ENCODE results near the gene CCNY.
"Not testable (repeated sequence)": the region's sequence is repeated elsewhere in the genome, so short reads cannot be mapped to it uniquely, and the experiment has no call there.

The CCNY gene

GRCh38 chr10:35399414-35400009, 63.2 kb downstream of the CCNY start:
- no peak overlapping the region for H3K4me3 ChIP-seq (ENCODE audit: insufficient read depth, low read depth, low read length)
- H3K27me3 ChIP-seq (ENCODE audit: control insufficient read depth, insufficient read depth, low read length, poor library complexity, severe bottlenecking) = no peaks in the 10 kb centered on the region
- no peaks in the 10 kb centered on the region for H3K9me3 ChIP-seq (ENCODE audit: control insufficient read depth, low read length)
- peaks cover 26% of the 10 kb centered on the region for H3K4me1 ChIP-seq (ENCODE audit: control insufficient read depth, insufficient read depth, low read length)
- H3K27ac ChIP-seq (ENCODE audit: insufficient read depth, low read depth, low read length, poor library complexity, severe bottlenecking) = no peak overlapping the region
- H3K36me3 ChIP-seq (ENCODE audit: control insufficient read depth, insufficient read depth, low read length) = no peaks in the 10 kb centered on the region
- WGBS, 2 experiments = 90 to 96% methylated on average over 5 to 6 of the region's 6 CpGs

GRCh38 chr10:35400595-35401268, 64.4 kb downstream of the CCNY start:
- Histone ChIP-seq H3K4me3 (ENCODE audit: insufficient read depth, low read depth, low read length) (no peak overlapping the region), H3K9me3 (ENCODE audit: control insufficient read depth, low read length) (no peaks in the 10 kb centered on the region), H3K36me3 (ENCODE audit: control insufficient read depth, insufficient read depth, low read length) (no peaks in the 10 kb centered on the region), H3K4me1 (ENCODE audit: control insufficient read depth, insufficient read depth, low read length) (peaks cover 15% of the 10 kb centered on the region), H3K27ac (ENCODE audit: insufficient read depth, low read depth, low read length, poor library complexity, severe bottlenecking) (no peak overlapping the region), H3K27me3 (ENCODE audit: control insufficient read depth, insufficient read depth, low read length, poor library complexity, severe bottlenecking) (no peaks in the 10 kb centered on the region)
- 92% methylated on average over 8 of the region's 8 CpGs for WGBS, 2 experiments

DNA sequence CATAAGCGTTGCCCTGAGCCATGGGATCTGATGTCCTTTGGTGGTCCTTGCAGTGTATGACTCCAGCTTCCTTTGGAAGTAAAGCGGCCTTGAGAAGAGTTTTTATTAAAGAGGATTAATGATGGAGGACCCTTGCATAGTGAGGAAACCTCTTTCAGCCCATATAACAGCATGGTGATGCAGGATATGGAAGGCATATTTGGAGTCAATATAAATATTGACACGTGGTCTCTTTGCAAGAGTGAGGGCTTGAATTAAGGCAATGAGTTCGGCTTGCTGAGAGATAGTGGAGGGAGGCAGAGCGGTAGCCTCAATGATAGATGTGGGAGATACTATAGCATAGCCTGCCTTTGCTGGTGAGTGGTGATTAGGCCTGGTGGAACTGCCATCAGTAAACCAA, 67.2 kb downstream of the CCNY start:
- H3K9me3 ChIP-seq (ENCODE audit: control insufficient read depth, low read length); H3K27ac ChIP-seq (ENCODE audit: insufficient read depth, low read depth, low read length, poor library complexity, severe bottlenecking); H3K27me3 ChIP-seq (ENCODE audit: control insufficient read depth, insufficient read depth, low read length, poor library complexity, severe bottlenecking); H3K36me3 ChIP-seq (ENCODE audit: control insufficient read depth, insufficient read depth, low read length); H3K4me1 ChIP-seq (ENCODE audit: control insufficient read depth, insufficient read depth, low read length); H3K4me3 ChIP-seq (ENCODE audit: insufficient read depth, low read depth, low read length): not testable (repeated sequence)
- WGBS, 2 experiments = 95 to 96% methylated on average over 5 of the region's 5 CpGs

DNA sequence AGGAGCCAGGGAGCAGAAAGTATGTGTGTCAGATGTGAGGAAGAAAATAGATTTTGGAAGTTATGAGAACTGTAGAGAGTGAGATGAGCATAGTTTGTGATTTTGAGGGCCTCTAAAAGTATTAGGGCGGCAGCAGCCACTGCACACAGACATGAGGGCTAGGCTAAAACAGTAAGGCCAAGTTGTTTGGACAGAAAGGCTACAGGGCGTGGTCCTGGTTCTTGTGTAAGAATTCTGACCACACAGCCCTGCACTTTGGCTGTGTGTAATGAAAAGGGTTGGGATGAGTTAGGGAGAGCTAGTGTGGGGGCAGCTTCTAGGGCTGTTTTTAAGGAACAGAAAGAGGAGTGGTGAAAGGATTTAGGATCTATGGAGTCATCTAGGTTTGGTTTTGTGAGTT, 67.8 kb downstream of the CCNY start:
- not testable (repeated sequence) for H3K4me3 ChIP-seq (ENCODE audit: insufficient read depth, low read depth, low read length); H3K27ac ChIP-seq (ENCODE audit: insufficient read depth, low read depth, low read length, poor library complexity, severe bottlenecking); H3K9me3 ChIP-seq (ENCODE audit: control insufficient read depth, low read length); H3K27me3 ChIP-seq (ENCODE audit: control insufficient read depth, insufficient read depth, low read length, poor library complexity, severe bottlenecking); H3K4me1 ChIP-seq (ENCODE audit: control insufficient read depth, insufficient read depth, low read length); H3K36me3 ChIP-seq (ENCODE audit: control insufficient read depth, insufficient read depth, low read length)
- 93 to 96% methylated on average over 2 of the region's 2 CpGs for WGBS, 2 experiments

DNA sequence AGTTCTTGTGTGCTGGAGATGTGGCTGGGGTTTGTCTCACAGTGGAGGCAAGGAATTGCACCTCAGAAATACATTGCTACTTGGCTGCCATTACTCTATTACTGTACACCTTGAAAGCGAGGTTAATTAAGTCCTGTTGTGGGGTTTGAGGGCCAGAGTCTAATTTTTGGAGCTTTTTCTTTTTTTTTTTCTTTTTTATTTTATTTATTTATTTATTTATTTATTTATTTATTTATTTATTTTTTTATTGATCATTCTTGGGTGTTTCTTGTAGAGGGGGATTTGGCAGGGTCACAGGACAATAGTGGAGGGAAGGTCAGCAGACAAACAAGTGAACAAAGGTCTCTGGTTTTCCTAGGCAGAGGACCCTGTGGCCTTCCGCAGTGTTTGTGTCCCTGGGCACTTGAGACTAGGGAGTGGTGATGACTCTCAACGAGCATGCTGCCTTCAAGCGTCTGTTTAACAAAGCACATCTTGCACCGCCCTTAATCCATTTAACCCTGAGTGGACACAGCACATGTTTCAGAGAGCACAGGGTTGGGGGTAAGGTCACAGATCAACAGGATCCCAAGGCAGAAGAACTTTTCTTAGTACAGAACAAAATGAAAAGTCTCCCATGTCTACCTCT, 69.8 kb downstream of the CCNY start:
- H3K4me3 ChIP-seq (ENCODE audit: insufficient read depth, low read depth, low read length); H3K27me3 ChIP-seq (ENCODE audit: control insufficient read depth, insufficient read depth, low read length, poor library complexity, severe bottlenecking); H3K4me1 ChIP-seq (ENCODE audit: control insufficient read depth, insufficient read depth, low read length); H3K36me3 ChIP-seq (ENCODE audit: control insufficient read depth, insufficient read depth, low read length); H3K9me3 ChIP-seq (ENCODE audit: control insufficient read depth, low read length); H3K27ac ChIP-seq (ENCODE audit: insufficient read depth, low read depth, low read length, poor library complexity, severe bottlenecking): not testable (repeated sequence)
- 71 to 100% methylated on average over 1 to 2 of the region's 5 CpGs for WGBS, 2 experiments

DNA sequence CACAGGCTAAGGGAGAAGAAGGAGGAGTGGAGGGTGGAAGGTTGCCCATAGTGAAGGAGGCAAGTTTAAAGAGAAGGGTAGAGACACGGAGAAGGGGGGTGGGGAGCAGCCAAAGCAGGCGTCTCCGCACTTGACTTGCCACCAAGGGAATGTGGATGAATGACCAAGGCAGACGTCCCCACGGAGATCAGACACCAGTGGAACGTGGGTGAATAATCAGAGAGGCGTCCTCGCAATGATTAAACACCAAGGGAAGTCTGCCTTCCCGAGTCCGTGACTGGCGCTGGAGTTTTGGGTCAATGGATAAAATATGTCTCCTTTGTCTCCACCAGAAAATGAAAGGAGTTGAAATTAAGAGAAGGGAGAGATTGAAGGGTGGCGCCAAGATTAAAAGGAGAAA, 71.4 kb downstream of the CCNY start:
- 96 to 97% methylated on average over 12 of the region's 12 CpGs for WGBS, 2 experiments
- H3K4me1 ChIP-seq (ENCODE audit: control insufficient read depth, insufficient read depth, low read length) = not testable (repeated sequence)

DNA sequence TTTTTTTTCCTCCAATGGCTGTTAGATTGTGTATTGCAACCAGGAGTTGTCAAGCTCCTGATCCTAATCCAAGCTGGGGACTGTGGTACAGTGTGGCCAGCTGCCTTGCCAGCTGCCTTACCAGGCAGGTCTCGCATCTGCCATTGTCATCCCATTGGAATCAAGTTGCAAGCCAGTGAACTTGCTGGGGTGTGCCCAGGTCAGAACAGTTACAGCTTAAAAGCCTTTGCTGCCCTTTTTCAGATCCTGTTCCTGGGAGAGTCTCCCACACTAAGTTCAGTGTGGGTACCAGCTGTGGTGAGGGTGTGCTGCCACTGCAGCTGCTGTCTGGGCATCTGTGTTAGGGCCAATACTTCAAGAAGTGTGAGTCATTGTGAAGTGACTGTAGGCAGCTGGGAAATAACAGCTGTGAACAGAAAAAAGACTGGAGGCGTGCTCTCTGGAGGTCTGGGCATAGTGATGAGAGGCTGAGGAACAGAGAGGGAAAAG, 72.8 kb downstream of the CCNY start:
- H3K27ac ChIP-seq (ENCODE audit: insufficient read depth, low read depth, low read length, poor library complexity, severe bottlenecking) = no peak overlapping the region
- H3K9me3 ChIP-seq (ENCODE audit: control insufficient read depth, low read length) = no peaks in the 10 kb centered on the region
- no peak overlapping the region for H3K4me3 ChIP-seq (ENCODE audit: insufficient read depth, low read depth, low read length)
- no peaks in the 10 kb centered on the region for H3K36me3 ChIP-seq (ENCODE audit: control insufficient read depth, insufficient read depth, low read length)
- H3K4me1 ChIP-seq (ENCODE audit: control insufficient read depth, insufficient read depth, low read length) = peaks cover 7% of the 10 kb centered on the region
- 86 to 93% methylated on average over 2 of the region's 2 CpGs for WGBS, 2 experiments
- no peaks in the 10 kb centered on the region for H3K27me3 ChIP-seq (ENCODE audit: control insufficient read depth, insufficient read depth, low read length, poor library complexity, severe bottlenecking)

More for the DNA sequence above, 71.4 kb downstream of the CCNY start:
- not testable (repeated sequence) for H3K27me3 ChIP-seq (ENCODE audit: control insufficient read depth, insufficient read depth, low read length, poor library complexity, severe bottlenecking); H3K4me3 ChIP-seq (ENCODE audit: insufficient read depth, low read depth, low read length); H3K9me3 ChIP-seq (ENCODE audit: control insufficient read depth, low read length); H3K27ac ChIP-seq (ENCODE audit: insufficient read depth, low read depth, low read length, poor library complexity, severe bottlenecking); H3K36me3 ChIP-seq (ENCODE audit: control insufficient read depth, insufficient read depth, low read length)

DNA sequence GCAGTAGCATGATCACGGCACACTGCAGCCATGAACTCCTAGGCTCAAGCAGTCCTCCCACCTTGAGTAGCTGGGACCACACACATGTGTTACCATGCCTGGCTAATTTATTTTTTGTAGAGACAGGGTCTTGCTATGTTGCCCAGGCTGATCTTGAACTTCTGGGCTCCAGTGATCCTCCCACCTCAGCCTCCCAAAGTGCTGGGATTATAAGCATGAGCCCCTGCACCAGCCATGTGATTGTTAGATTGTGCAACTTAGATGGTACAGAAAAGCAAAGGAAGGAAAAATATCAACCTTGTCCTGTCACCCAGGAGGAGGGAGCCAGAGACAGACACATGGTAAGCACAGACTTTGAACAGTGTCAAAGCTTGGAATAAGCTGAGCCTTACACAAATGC, 73.5 kb downstream of the CCNY start:
- H3K4me1 ChIP-seq (ENCODE audit: control insufficient read depth, insufficient read depth, low read length) = peaks cover 14% of the 10 kb centered on the region
- H3K27ac ChIP-seq (ENCODE audit: insufficient read depth, low read depth, low read length, poor library complexity, severe bottlenecking) = no peak overlapping the region
- 92 to 94% methylated on average over 1 of the region's 1 CpG for WGBS, 2 experiments
- no peak overlapping the region for H3K4me3 ChIP-seq (ENCODE audit: insufficient read depth, low read depth, low read length)
- H3K36me3 ChIP-seq (ENCODE audit: control insufficient read depth, insufficient read depth, low read length) = no peaks in the 10 kb centered on the region
- H3K27me3 ChIP-seq (ENCODE audit: control insufficient read depth, insufficient read depth, low read length, poor library complexity, severe bottlenecking) = no peaks in the 10 kb centered on the region
- H3K9me3 ChIP-seq (ENCODE audit: control insufficient read depth, low read length) = no peaks in the 10 kb centered on the region

- Histone ChIP-seq H3K4me3 (ENCODE audit: insufficient read depth, low read depth, low read length) (no peak overlapping the region), H3K4me1 (ENCODE audit: control insufficient read depth, insufficient read depth, low read length) (peaks cover 24% of the 10 kb centered on the region), H3K36me3 (ENCODE audit: control insufficient read depth, insufficient read depth, low read length) (no peaks in the 10 kb centered on the region), H3K27ac (ENCODE audit: insufficient read depth, low read depth, low read length, poor library complexity, severe bottlenecking) (no peak overlapping the region), H3K27me3 (ENCODE audit: control insufficient read depth, insufficient read depth, low read length, poor library complexity, severe bottlenecking) (no peaks in the 10 kb centered on the region), H3K9me3 (ENCODE audit: control insufficient read depth, low read length) (no peaks in the 10 kb centered on the region)
- WGBS, 2 experiments = 76 to 77% methylated on average over 4 of the region's 4 CpGs
These were observed 75.9 kb downstream of the CCNY start for GRCh38 chr10:35412003-35412723.

DNA sequence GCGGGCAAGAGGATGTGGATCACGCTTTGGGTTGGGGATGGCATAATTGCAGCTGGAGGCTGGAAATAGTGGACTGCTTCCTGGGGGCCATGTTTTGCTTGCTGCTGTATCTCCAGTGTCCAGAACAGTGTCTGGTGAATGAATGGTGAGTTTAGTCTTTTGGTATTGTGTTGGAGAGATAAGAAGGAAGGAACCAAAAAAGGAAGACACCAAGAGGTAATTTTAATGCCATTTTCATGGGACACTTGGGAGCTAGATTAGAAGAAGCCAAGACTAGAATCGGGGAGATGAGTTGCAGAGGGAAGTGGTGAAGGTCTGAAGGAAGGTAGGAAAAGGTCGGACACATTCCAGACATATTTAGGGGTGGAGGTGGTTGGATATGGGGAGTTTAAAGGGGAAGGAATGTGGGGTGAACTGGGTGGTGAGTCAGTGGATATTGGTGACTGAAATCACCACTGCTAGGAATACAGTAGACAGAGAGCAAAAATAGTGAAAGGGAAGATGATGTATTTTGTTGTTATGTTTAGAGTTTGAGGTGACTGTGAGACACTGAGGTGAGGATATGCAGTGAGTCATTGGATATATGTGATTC, 76.7 kb downstream of the CCNY start:
- H3K4me3 ChIP-seq (ENCODE audit: insufficient read depth, low read depth, low read length) = no peak overlapping the region
- peaks cover 24% of the 10 kb centered on the region for H3K4me1 ChIP-seq (ENCODE audit: control insufficient read depth, insufficient read depth, low read length)
- H3K27me3 ChIP-seq (ENCODE audit: control insufficient read depth, insufficient read depth, low read length, poor library complexity, severe bottlenecking) = no peaks in the 10 kb centered on the region
- no peaks in the 10 kb centered on the region for H3K36me3 ChIP-seq (ENCODE audit: control insufficient read depth, insufficient read depth, low read length)
- H3K27ac ChIP-seq (ENCODE audit: insufficient read depth, low read depth, low read length, poor library complexity, severe bottlenecking) = no peak overlapping the region
- WGBS, 2 experiments = 92 to 93% methylated on average over 4 of the region's 4 CpGs
- H3K9me3 ChIP-seq (ENCODE audit: control insufficient read depth, low read length) = no peaks in the 10 kb centered on the region
